Lung (tissue), 12 donors: Measurements from ENCODE around the gene ZNFX1. TPM values are rescaled to one million over a fixed set of nuclear protein-coding genes. Genes with fewer than 3 reads are reported as not detected.

Source experiments
- ATAC-seq: fragments of 200-7000 bp; cut with Tn5 transposase; one replicate; pipeline ENCODE4 v1.9.1; 2020; ENCODE audit warnings: moderate number of reproducible peaks; ENCODE audit not compliant: insufficient read depth, low FRiP score
- DNase-seq, 3 donors: peaks; one replicate each; pipeline ENCODE4 v3.0.0-alpha.2; 2013 to 2017
- H3K27ac ChIP-seq, 2 donors: one replicate each; pipeline ENCODE4 v1.5.1; 2013; ENCODE audit warnings: mild to moderate bottlenecking in 2 of 2, moderate library complexity in 2 of 2, control low read depth in 1 of 2, inconsistent platforms in 1 of 2, low read depth in 1 of 2, low read length in 1 of 2
- H3K27me3 ChIP-seq, 3 donors: one replicate each; pipeline ENCODE4 v1.5.1; 2013; ENCODE audit warnings: low read length in 2 of 3; ENCODE audit not compliant: control insufficient read depth in 3 of 3, insufficient read depth in 3 of 3
- H3K36me3 ChIP-seq, 4 donors: one replicate each; pipeline ENCODE4 v1.5.1; 2013; ENCODE audit warnings: low read length in 4 of 4, mild to moderate bottlenecking in 1 of 4, moderate library complexity in 1 of 4; ENCODE audit not compliant: control insufficient read depth in 4 of 4, insufficient read depth in 4 of 4
- H3K4me1 ChIP-seq, 5 donors: one replicate each; pipeline ENCODE4 v1.5.1; 2013; ENCODE audit warnings: low read length in 5 of 5, mild to moderate bottlenecking in 2 of 5, moderate library complexity in 1 of 5; ENCODE audit not compliant: control insufficient read depth in 5 of 5, insufficient read depth in 5 of 5
- H3K4me3 ChIP-seq: one replicate; pipeline ENCODE4 v1.5.1; 2013; ENCODE audit warnings: mild to moderate bottlenecking, control low read depth, moderate library complexity
- H3K9ac ChIP-seq, 2 donors: one replicate each; pipeline ENCODE4 v1.5.1; 2013; ENCODE audit warnings: low read length in 2 of 2, control low read depth in 1 of 2; ENCODE audit not compliant: insufficient read depth in 1 of 2
- H3K9me3 ChIP-seq, 4 donors: one replicate each; pipeline ENCODE4 v1.5.1; 2013; ENCODE audit warnings: low read length in 3 of 4, mild to moderate bottlenecking in 1 of 4, moderate library complexity in 1 of 4; ENCODE audit not compliant: control insufficient read depth in 4 of 4, insufficient read depth in 3 of 4
- CTCF ChIP-seq: IDR thresholded peaks from 2 replicates; pipeline ENCODE4 v1.5.1; 2012; ENCODE audit warnings: mild to moderate bottlenecking; ENCODE audit errors: control extremely low read depth, extremely low read depth
- WGBS, 2 donors: extraction: QIAGEN DNeasy Blood & Tissue Kit; methylation state at CpG; one replicate each; pipeline ENCODE4 v1.1.7; 2013; 5-methylcytosine and 5-hydroxymethylcytosine counted together
- polyA plus RNA-seq, 2 donors: library from polyadenylated mRNA; stranded (reverse); fragments of 200-250 nt; gene quantifications; one replicate each; pipeline ENCODE4 v1.2.1, GENCODE V29; 2013
- total RNA-seq, 2 donors: library from RNA; depleted of rRNA in 1 of 2; stranded (reverse); fragments of >200 nt in 1 of 2; gene quantifications; one replicate each; pipeline ENCODE4 v1.2.1, GENCODE V29; 2014 to 2021
- donor health status: control.
- donor health status: control.
- donor health status: Bipolar disorder and iron deficiency.
- donor health status: healthy.
- donor health status: DM: yes; HTN: yes; CAD: no.

ZNFX1 gene
- total and polyA plus RNA-seq, 4 donors, result 9.5 to 33.9 (median 24.1) TPM

- ATAC-seq, result no peak
- H3K9ac ChIP-seq, result peak overlapping the region in 1 of 2 donors; percentile 36
- H3K4me3 ChIP-seq, result no peak overlapping the region
- peaks cover 0 to 8% (median 6%) of the 10 kb centered on the region in 4 donors for H3K9me3 ChIP-seq
- DNase-seq, result no peak
- WGBS, 2 donors, result 60 to 81% methylated on average over 2 of the region's 2 CpGs
- no peaks in the 10 kb centered on the region for H3K27me3 ChIP-seq
- no peak for TF ChIP-seq CTCF
- peaks cover 0 to 29% (median 16%) of the 10 kb centered on the region in 5 donors for H3K4me1 ChIP-seq
- H3K36me3 ChIP-seq, result peaks cover 15 to 37% (median 28%) of the 10 kb centered on the region in 4 donors
- H3K27ac ChIP-seq, result peak overlapping the region in 1 of 2 donors; percentile 33
Measured at GRCh38 chr20:49275636-49276035, 2.2 kb downstream of the ZNFX1 start.

GRCh38 chr20:49275216-49275615, 2.6 kb downstream of the ZNFX1 start:
- peak overlapping the region in 1 of 2 donors; percentile 2 for H3K27ac ChIP-seq
- H3K9ac ChIP-seq, result no peak overlapping the region
- H3K4me3 ChIP-seq, result no peak overlapping the region
- H3K27me3 ChIP-seq, result no peaks in the 10 kb centered on the region
- H3K4me1 ChIP-seq, result peaks cover 0 to 27% (median 15%) of the 10 kb centered on the region in 5 donors
- peaks cover 0 to 5% (median 3%) of the 10 kb centered on the region in 4 donors for H3K9me3 ChIP-seq
- ATAC-seq, result no peak
- peaks cover 14 to 37% (median 29%) of the 10 kb centered on the region in 4 donors for H3K36me3 ChIP-seq
- DNase-seq, result no peak
- no peak for TF ChIP-seq CTCF
- WGBS, 2 donors, result 75 to 90% methylated on average over 4 of the region's 4 CpGs

GRCh38 chr20:49273696-49274277, 4.1 kb downstream of the ZNFX1 start:
- no peaks in the 10 kb centered on the region for H3K27me3 ChIP-seq
- ATAC-seq, result no peak
- H3K9ac ChIP-seq, result no peak overlapping the region
- TF ChIP-seq CTCF, result no peak
- DNase-seq, result no peak
- no peaks in the 10 kb centered on the region for H3K9me3 ChIP-seq
- 94% methylated on average over 8 of the region's 8 CpGs for WGBS, 2 donors
- H3K4me3 ChIP-seq, result no peak overlapping the region
- H3K4me1 ChIP-seq, result peaks cover 0 to 26% (median 14%) of the 10 kb centered on the region in 5 donors
- no peak overlapping the region for H3K27ac ChIP-seq
- H3K36me3 ChIP-seq, result peaks cover 16 to 42% (median 30%) of the 10 kb centered on the region in 4 donors

- 64 to 72% methylated on average over 1 of the region's 1 CpG for WGBS, 2 donors
- no peak overlapping the region for H3K27ac ChIP-seq
Measured at GRCh38 chr20:49272654-49273053, 5.2 kb downstream of the ZNFX1 start.

More at GRCh38 chr20:49272654-49273053, 5.2 kb downstream of the ZNFX1 start:
- peaks cover 16 to 44% (median 30%) of the 10 kb centered on the region in 4 donors for H3K36me3 ChIP-seq
- no peak for ATAC-seq
- no peak for TF ChIP-seq CTCF
- H3K9me3 ChIP-seq, result no peaks in the 10 kb centered on the region
- H3K27me3 ChIP-seq, result no peaks in the 10 kb centered on the region
- no peak for DNase-seq
- no peak overlapping the region for H3K9ac ChIP-seq
- peaks cover 0 to 27% (median 14%) of the 10 kb centered on the region in 5 donors for H3K4me1 ChIP-seq
- no peak overlapping the region for H3K4me3 ChIP-seq
